NCI-H1417 (cell line): ENCODE data around the gene PRRT1B.
"Not testable (repeated sequence)": the region's sequence is repeated elsewhere in the genome, so short reads cannot be mapped to it uniquely, and the experiment has no call there.

ENCODE experiments used
- DNase-seq, 3 experiments: peaks; one replicate each; lab custom pipeline; 2025; lab: John Stamatoyannopoulos, UW

PRRT1B gene

GRCh38 chr9:131550465-131550864 is 5.1 kb downstream of the PRRT1B start:
- not testable (repeated sequence) for DNase-seq

- DNase-seq = no peak
Measured at GRCh38 chr9:131552030-131552429, 6.7 kb downstream of the PRRT1B start.

- no peak for DNase-seq
Measured at GRCh38 chr9:131554087-131554842, 8.9 kb downstream of the PRRT1B start.

- no peak for DNase-seq
Measured at GRCh38 chr9:131554843-131555351, 9.6 kb downstream of the PRRT1B start.

GRCh38 chr9:131555841-131556673 is 10.7 kb downstream of the PRRT1B start:
- no peak for DNase-seq

- no peak for DNase-seq
Measured at GRCh38 chr9:131557855-131558548, 12.7 kb downstream of the PRRT1B start.

- no peak for DNase-seq
Measured at GRCh38 chr9:131559421-131560000, 14.2 kb downstream of the PRRT1B start.

- no peak for DNase-seq
Measured at GRCh38 chr9:131562032-131562959, 17.0 kb downstream of the PRRT1B start.

GRCh38 chr9:131565369-131565768 is 20.0 kb downstream of the PRRT1B start:
- no peak for DNase-seq

- DNase-seq = no peak
Measured at GRCh38 chr9:131566158-131566557, 20.8 kb downstream of the PRRT1B start.

- DNase-seq = no peak
Measured at GRCh38 chr9:131567910-131568309, 22.6 kb downstream of the PRRT1B start.

- DNase-seq = peak in 1 of 3 experiments; percentile 8
Measured at GRCh38 chr9:131574730-131575640, 29.7 kb downstream of the PRRT1B start.

- DNase-seq = no peak
Measured at GRCh38 chr9:131575946-131576853, 30.9 kb downstream of the PRRT1B start.

GRCh38 chr9:131577005-131578000 is 32.0 kb downstream of the PRRT1B start:
- DNase-seq = no peak

- no peak for DNase-seq
Measured at GRCh38 chr9:131578021-131578420, 32.7 kb downstream of the PRRT1B start.

GRCh38 chr9:131578731-131579504 is 33.6 kb downstream of the PRRT1B start:
- no peak for DNase-seq

- DNase-seq = no peak
Measured at GRCh38 chr9:131579789-131580211, 34.5 kb downstream of the PRRT1B start.
